ENCODE measurements around the gene KCNH8.

- TF ChIP-seq NFE2L2 (IDR thresholded peaks at IDR 0.05; ENCODE audit: low read depth, low read length): no peak
- no peak for TF ChIP-seq CTCF (conservative IDR thresholded peaks at IDR 0.05; ENCODE audit: low read depth, low read length)
- TF ChIP-seq MAZ (IDR thresholded peaks at IDR 0.05; ENCODE audit: borderline replicate concordance, low read depth, low read length): no peak
- no peak for TF ChIP-seq CEBPB (IDR thresholded peaks at IDR 0.05; ENCODE audit: low read depth, low read length)
- TF ChIP-seq BHLHE40 (IDR thresholded peaks at IDR 0.05; ENCODE audit: low read depth, low read length): no peak
- TF ChIP-seq ELK1 (IDR thresholded peaks at IDR 0.05; ENCODE audit: borderline replicate concordance, low read depth, low read length): no peak
- TF ChIP-seq POLR2A (IDR thresholded peaks at IDR 0.05; ENCODE audit: low read depth, low read length): no peak
- no peak for TF ChIP-seq RAD21 (IDR thresholded peaks at IDR 0.05; ENCODE audit: low read length)
- TF ChIP-seq USF2 (IDR thresholded peaks at IDR 0.05; ENCODE audit: low read depth, low read length): no peak
- no peak for TF ChIP-seq MAFK (IDR thresholded peaks at IDR 0.05; ENCODE audit: low read depth, low read length)
Observed at GRCh38 chr3:19467761-19468160, 319.5 kb downstream of the KCNH8 start.
